Cerebellar nuclear complex (tissue), 1 donor: Measurements from ENCODE around the gene ST3GAL3.
"Not testable (repeated sequence)": the region's sequence is repeated elsewhere in the genome, so short reads cannot be mapped to it uniquely, and the experiment has no call there.

ENCODE experiments used
- DNase-seq, 2 experiments: peaks; one replicate each; lab custom pipeline; 2025; lab: John Stamatoyannopoulos, UW

The ST3GAL3 gene

GRCh38 chr1:43703836-43704235 lies 3.5 kb upstream of the ST3GAL3 start:
- no peak for DNase-seq

- DNase-seq: peak in 1 of 2 experiments; percentile 16
These were observed 2.5 kb upstream of the ST3GAL3 start for GRCh38 chr1:43704838-43705237.

GRCh38 chr1:43705334-43705733 lies 2.0 kb upstream of the ST3GAL3 start:
- DNase-seq: no peak

- DNase-seq: no peak
These were observed 1.2 kb upstream of the ST3GAL3 start for GRCh38 chr1:43705982-43706597.

- no peak for DNase-seq
These were observed 642 bp upstream of the ST3GAL3 start for GRCh38 chr1:43706598-43707189.

GRCh38 chr1:43708002-43708410 lies 670 bp downstream of the ST3GAL3 start:
- no peak for DNase-seq

- no peak for DNase-seq
These were observed 3.7 kb downstream of the ST3GAL3 start for GRCh38 chr1:43711049-43711448.

- DNase-seq: no peak
These were observed 4.4 kb downstream of the ST3GAL3 start for GRCh38 chr1:43711524-43712386.

- DNase-seq: no peak
These were observed 9.4 kb downstream of the ST3GAL3 start for GRCh38 chr1:43716559-43717281.

GRCh38 chr1:43719063-43719462 lies 11.7 kb downstream of the ST3GAL3 start:
- no peak for DNase-seq

- DNase-seq: not testable (repeated sequence)
These were observed 12.5 kb downstream of the ST3GAL3 start for GRCh38 chr1:43719670-43720419.

GRCh38 chr1:43722810-43723209 lies 15.5 kb downstream of the ST3GAL3 start:
- no peak for DNase-seq

GRCh38 chr1:43729816-43730463 lies 22.6 kb downstream of the ST3GAL3 start:
- DNase-seq: no peak

- no peak for DNase-seq
These were observed 24.7 kb downstream of the ST3GAL3 start for GRCh38 chr1:43731867-43732531.

- no peak for DNase-seq
These were observed 29.5 kb downstream of the ST3GAL3 start for GRCh38 chr1:43736819-43737218.

- no peak for DNase-seq
These were observed 34.7 kb downstream of the ST3GAL3 start for GRCh38 chr1:43742026-43742425.

GRCh38 chr1:43743206-43743605 lies 35.9 kb downstream of the ST3GAL3 start:
- no peak for DNase-seq

GRCh38 chr1:43747736-43748135 lies 40.4 kb downstream of the ST3GAL3 start:
- no peak for DNase-seq

- DNase-seq: no peak
These were observed 42.7 kb downstream of the ST3GAL3 start for GRCh38 chr1:43750083-43750482.

GRCh38 chr1:43753422-43753821 lies 46.1 kb downstream of the ST3GAL3 start:
- DNase-seq: no peak

- no peak for DNase-seq
These were observed 47.6 kb downstream of the ST3GAL3 start for GRCh38 chr1:43754892-43755291.
